GM19035 (cell line): Measurements from ENCODE around the gene ESF1.

ENCODE experiments used
- ATAC-seq: cut with Tn5 transposase; IDR thresholded peaks from one replicate; pipeline ENCODE4 v1.9.1; 2021; ENCODE audit not compliant: unreplicated experiment

Gene ESF1

GRCh38 chr20:13784893-13785715 is at the start of gene ESF1, which contains the start of gene NDUFAF5:
Gene ESF1, minus strand, starts transcription at chr20:13784919. Its CDS starts 1,779 bp downstream, at chr20:13783140.
Gene NDUFAF5, plus strand, starts transcription at chr20:13785028. Its CDS starts 41 bp downstream, at chr20:13785069.
- ATAC-seq: peak; percentile 97

GRCh38 chr20:13831476-13831875 is 46.8 kb upstream of the ESF1 start:
- no peak for ATAC-seq

- no peak for ATAC-seq
These were observed 40.7 kb upstream of the ESF1 start for GRCh38 chr20:13825465-13825864.

- no peak for ATAC-seq
These were observed 39.7 kb upstream of the ESF1 start for GRCh38 chr20:13824459-13824858.

- no peak for ATAC-seq
These were observed 37.7 kb upstream of the ESF1 start for GRCh38 chr20:13822459-13822858.

- no peak for ATAC-seq
These were observed 37.2 kb upstream of the ESF1 start for GRCh38 chr20:13821876-13822275.

- peak; percentile 88 for ATAC-seq
These were observed 35.3 kb upstream of the ESF1 start for GRCh38 chr20:13819885-13820645.

- ATAC-seq: no peak
These were observed 32.6 kb upstream of the ESF1 start for GRCh38 chr20:13817342-13817741.

GRCh38 chr20:13816757-13817156 is 32.0 kb upstream of the ESF1 start:
- ATAC-seq: no peak

GRCh38 chr20:13814672-13815071 is 30.0 kb upstream of the ESF1 start:
- no peak for ATAC-seq

GRCh38 chr20:13813910-13814309 is 29.2 kb upstream of the ESF1 start:
- ATAC-seq: no peak

GRCh38 chr20:13810446-13810845 is 25.7 kb upstream of the ESF1 start:
- ATAC-seq: no peak

GRCh38 chr20:13809855-13810254 is 25.1 kb upstream of the ESF1 start:
- no peak for ATAC-seq

GRCh38 chr20:13809373-13809772 is 24.7 kb upstream of the ESF1 start:
- ATAC-seq: no peak

GRCh38 chr20:13800728-13801134 is 16.0 kb upstream of the ESF1 start:
- no peak for ATAC-seq

- no peak for ATAC-seq
These were observed 15.3 kb upstream of the ESF1 start for GRCh38 chr20:13799974-13800373.

GRCh38 chr20:13799040-13799439 is 14.3 kb upstream of the ESF1 start:
- no peak for ATAC-seq

- ATAC-seq: no peak
These were observed 9.9 kb upstream of the ESF1 start for GRCh38 chr20:13794667-13795066.

- ATAC-seq: no peak
These were observed 8.3 kb upstream of the ESF1 start for GRCh38 chr20:13793001-13793400.

GRCh38 chr20:13791540-13792459 is 7.1 kb upstream of the ESF1 start:
- no peak for ATAC-seq

- ATAC-seq: no peak
These were observed 6.0 kb upstream of the ESF1 start for GRCh38 chr20:13790708-13791107.
